Fibroblast of lung (primary cell): ENCODE results near the gene TNS1.

Experiments used
- EZH2 ChIP-seq: IDR thresholded peaks from 2 replicates; pipeline ENCODE4 v1.5.1; 2012; ENCODE audit warnings: low read length, control low read depth, mild to moderate bottlenecking; ENCODE audit errors: missing control alignments
- TF ChIP-seq, protein P1 (sequence below), 2 donors: IDR thresholded peaks in 1 of 2; conservative IDR thresholded peaks in 1 of 2; 1 replicate in 1 of 2; 2 replicates in 1 of 2; pipeline ENCODE4 v1.5.1; 2011 to 2012; ENCODE audit warnings: low read length in 2 of 2, control low read depth in 1 of 2, inconsistent platforms in 1 of 2, low read depth in 1 of 2, mild to moderate bottlenecking in 1 of 2

DNA sequence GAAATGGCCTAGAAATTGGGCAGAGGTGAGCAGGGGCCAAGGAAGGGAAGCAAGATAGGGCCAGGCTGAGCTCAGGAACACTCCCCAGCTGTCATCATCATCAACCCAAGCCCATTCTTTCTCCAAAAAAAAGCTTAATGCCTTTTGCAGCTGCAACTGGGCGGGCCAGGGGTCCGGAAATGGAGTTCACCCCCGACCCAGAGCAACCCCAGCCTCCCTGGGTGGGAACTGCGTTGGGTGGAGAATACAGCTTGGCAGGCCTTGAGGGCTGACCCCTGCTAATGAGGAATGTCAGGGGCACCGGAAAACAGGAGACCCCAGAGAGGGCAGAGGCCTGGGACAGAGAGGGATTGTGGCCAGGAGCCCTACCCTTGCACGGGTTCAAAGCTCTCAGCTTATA is 64.8 kb downstream of the TNS1 start:
- TF ChIP-seq, protein P1, sequence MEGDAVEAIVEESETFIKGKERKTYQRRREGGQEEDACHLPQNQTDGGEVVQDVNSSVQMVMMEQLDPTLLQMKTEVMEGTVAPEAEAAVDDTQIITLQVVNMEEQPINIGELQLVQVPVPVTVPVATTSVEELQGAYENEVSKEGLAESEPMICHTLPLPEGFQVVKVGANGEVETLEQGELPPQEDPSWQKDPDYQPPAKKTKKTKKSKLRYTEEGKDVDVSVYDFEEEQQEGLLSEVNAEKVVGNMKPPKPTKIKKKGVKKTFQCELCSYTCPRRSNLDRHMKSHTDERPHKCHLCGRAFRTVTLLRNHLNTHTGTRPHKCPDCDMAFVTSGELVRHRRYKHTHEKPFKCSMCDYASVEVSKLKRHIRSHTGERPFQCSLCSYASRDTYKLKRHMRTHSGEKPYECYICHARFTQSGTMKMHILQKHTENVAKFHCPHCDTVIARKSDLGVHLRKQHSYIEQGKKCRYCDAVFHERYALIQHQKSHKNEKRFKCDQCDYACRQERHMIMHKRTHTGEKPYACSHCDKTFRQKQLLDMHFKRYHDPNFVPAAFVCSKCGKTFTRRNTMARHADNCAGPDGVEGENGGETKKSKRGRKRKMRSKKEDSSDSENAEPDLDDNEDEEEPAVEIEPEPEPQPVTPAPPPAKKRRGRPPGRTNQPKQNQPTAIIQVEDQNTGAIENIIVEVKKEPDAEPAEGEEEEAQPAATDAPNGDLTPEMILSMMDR (conservative IDR thresholded peaks at IDR 0.05 in 1 of 2, IDR thresholded peaks at IDR 0.05 in 1 of 2; ENCODE audit: low read depth in 1 of 2, low read length in 2 of 2), result no peak
- TF ChIP-seq EZH2, result no peak
